SH-SY5Y (cell line): Measurements from ENCODE around the gene NKD2.

ENCODE experiments used
- GATA2 ChIP-seq: IDR thresholded peaks from 2 replicates; pipeline ENCODE4 v1.6.1; 2011; ENCODE audit warnings: mild to moderate bottlenecking, low read depth, low read length
- GATA3 ChIP-seq: IDR thresholded peaks from 2 replicates; pipeline ENCODE4 v1.6.1; 2011; ENCODE audit warnings: low read depth, mild to moderate bottlenecking, low read length, moderate library complexity

DNA sequence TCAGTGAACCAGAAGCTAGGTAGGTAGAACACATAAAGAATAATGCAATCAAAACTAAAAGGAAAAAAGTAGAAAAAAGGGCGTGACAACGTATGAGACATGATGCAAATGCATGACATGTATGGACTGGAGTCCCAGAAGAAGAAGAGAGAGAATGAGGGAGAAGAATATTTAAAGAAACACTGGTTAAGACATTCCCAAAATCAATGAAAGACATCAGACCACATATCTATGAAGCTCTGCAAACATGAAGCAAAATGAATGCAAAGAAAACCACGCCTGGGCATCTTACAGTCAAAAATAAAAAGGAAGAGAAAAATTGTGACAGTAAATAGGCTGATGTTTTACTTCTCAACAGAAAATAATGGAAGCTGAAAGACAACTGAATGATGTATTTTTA lies 23.8 kb upstream of the NKD2 start:
- TF ChIP-seq GATA2 (no peak), GATA3 (no peak)
